Muscle of back (tissue), 13 donors: ENCODE results near the gene TRIM4. TPM values are rescaled to one million over a fixed set of nuclear protein-coding genes. Genes with fewer than 3 reads are reported as not detected.
A peak's percentile ranks its signal among the peaks of the same experiment; 100 is the strongest.
"Not testable (repeated sequence)": the region's sequence is repeated elsewhere in the genome, so short reads cannot be mapped to it uniquely, and the experiment has no call there.

ENCODE experiments used
- DNase-seq, 3 donors: peaks; one replicate each; pipeline versions ENCODE4 v3.0.0 to v3.0.0-alpha.2; 2013
- long read RNA-seq, 9 donors: transcript quantifications; one replicate each; lab custom pipeline, GENCODE V29; 2026
- polyA plus RNA-seq, 10 donors: library from polyadenylated mRNA; unstranded; fragments of 120-200 nt; gene quantifications; one replicate each; pipeline ENCODE4 v1.2.1, GENCODE V29; 2013; ENCODE audit not compliant: insufficient read length in 10 of 10

TRIM4 gene, protein sequence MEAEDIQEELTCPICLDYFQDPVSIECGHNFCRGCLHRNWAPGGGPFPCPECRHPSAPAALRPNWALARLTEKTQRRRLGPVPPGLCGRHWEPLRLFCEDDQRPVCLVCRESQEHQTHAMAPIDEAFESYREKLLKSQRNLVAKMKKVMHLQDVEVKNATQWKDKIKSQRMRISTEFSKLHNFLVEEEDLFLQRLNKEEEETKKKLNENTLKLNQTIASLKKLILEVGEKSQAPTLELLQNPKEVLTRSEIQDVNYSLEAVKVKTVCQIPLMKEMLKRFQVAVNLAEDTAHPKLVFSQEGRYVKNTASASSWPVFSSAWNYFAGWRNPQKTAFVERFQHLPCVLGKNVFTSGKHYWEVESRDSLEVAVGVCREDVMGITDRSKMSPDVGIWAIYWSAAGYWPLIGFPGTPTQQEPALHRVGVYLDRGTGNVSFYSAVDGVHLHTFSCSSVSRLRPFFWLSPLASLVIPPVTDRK
- polyA plus RNA-seq = 10 to 100 TPM; 14.6 to 19.5 (median 16.6) TPM
- long read RNA-seq, donor 1, partial matches to known transcripts = 0 of 3 reads
- long read RNA-seq, donor 1, other reads (novel, unspliced or antisense) = 0 of 3 reads
- long read RNA-seq, donor 2, partial matches to known transcripts = 0 of 1 reads
- long read RNA-seq, donor 2, other reads (novel, unspliced or antisense) = 0 of 1 reads
- long read RNA-seq, donor 3 = 0 reads
- long read RNA-seq, donor 4 = 0 reads
- long read RNA-seq, donor 5, partial matches to known transcripts = 0 of 2 reads
- long read RNA-seq, donor 5, other reads (novel, unspliced or antisense) = 0 of 2 reads
- long read RNA-seq, donor 6, partial matches to known transcripts = 0 of 1 reads
- long read RNA-seq, donor 6, other reads (novel, unspliced or antisense) = 0 of 1 reads
- long read RNA-seq, donor 7, partial matches to known transcripts = 0 of 2 reads
- long read RNA-seq, donor 7, other reads (novel, unspliced or antisense) = 0 of 2 reads
- long read RNA-seq, donor 8, partial matches to known transcripts = 0 of 2 reads
- long read RNA-seq, donor 8, other reads (novel, unspliced or antisense) = 0 of 2 reads
- long read RNA-seq, donor 9 = 0 reads

DNA sequence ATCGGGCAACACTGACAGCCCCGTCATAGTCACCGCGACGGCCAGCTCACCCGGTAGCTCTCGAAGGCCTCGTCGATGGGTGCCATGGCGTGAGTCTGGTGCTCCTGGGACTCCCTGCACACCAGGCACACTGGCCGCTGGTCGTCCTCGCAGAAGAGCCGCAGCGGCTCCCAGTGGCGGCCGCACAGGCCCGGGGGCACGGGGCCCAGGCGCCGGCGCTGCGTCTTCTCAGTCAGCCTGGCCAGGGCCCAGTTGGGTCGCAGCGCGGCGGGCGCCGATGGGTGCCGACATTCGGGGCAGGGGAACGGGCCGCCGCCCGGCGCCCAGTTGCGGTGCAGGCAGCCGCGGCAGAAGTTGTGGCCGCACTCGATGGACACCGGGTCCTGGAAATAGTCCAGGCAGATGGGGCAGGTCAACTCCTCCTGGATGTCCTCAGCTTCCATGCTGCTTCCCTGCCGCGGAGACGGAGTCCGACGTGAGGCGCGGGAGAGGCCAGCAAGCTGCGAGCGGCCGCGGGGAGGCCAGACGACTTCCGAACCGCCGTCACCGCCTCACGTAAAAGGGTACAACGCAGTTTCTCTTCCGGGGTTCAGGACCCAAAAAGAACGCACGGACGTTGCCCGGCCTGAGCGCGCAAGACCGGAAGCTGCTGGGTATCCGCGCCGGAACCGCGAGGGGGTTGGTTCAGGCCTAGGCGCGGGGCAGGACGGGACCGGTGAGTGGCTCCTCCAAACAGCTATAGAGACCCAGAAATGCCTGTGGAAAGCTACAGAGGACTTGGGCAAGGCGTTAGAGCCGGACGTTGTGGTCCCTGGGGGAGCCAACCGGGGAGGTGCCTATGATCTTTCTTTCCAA, at the start of gene TRIM4:
Gene TRIM4 (minus strand): TSS at position 572 of the 855 bp plus-strand sequence. CDS start 129 bp downstream, at position 443.
- DNase-seq = peak; percentile 88 to 96 (median 90)

DNA sequence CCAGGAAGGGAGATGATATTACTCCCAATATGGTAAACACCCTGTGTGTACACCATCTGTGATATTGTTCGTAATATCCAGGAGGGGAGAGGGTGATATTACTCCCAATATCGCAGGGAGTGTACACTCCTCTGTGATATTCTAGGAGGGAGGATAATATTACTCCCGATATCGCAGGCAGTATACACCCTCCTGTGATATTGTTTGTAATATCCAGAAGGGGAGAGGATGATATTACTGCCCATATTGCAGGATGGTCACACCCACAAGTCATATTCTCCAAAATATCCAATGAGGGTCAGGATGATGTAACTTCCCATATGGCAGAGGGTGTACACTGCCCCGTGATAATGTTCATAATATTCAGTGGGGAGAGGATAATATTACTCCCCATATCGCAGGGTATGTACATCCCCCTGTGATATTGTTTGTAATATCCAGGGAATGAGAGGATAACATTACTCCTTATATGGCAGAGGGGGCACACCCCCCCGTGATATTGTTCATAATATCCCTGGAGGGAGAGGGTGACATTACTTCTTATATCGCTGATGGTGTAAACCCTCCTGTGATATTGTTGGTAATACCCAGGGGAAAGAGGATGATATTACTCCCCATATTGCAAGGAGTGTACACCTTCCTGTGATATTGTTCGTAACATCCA, 39.4 kb upstream of the TRIM4 start:
- DNase-seq = no peak

DNA sequence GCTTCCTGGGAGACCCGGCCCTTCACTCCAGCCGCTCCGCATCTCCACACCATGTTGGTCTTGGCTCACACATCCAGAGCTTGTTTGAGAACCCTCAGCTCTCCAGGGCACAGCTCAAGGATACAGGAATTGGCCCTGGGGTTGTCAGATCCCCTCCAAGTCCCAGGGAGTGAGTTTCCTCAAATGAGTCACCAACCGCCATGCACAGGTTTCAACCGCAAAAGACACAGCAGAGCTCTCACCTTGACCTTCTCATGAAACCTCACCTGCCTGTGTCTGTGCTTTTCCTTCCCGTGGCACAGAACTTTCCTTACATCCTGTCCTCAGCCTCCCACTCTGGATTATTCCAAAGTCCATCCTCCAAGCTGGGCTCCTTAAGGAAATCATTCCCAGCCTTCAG, 35.9 kb upstream of the TRIM4 start:
- no peak for DNase-seq

DNA sequence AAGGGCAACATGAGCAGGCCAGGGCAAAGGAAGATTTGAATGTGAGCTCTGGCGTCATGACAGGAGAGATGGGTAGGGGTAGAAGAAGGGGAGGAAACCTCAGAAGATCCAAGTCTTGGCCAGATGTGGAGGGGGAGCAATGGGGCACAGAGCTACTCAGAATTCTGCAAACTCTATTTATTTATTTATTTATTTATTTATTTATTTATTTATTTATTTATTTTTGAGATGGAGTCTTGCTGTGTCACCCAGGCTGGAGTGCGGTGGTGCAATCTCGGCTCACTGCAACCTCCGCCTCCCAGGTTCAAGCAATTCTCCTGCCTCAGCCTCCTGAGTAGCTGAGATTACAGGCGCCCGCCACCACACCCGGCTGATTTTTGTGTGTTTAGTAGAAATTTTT, 35.3 kb upstream of the TRIM4 start:
- not testable (repeated sequence) for DNase-seq

DNA sequence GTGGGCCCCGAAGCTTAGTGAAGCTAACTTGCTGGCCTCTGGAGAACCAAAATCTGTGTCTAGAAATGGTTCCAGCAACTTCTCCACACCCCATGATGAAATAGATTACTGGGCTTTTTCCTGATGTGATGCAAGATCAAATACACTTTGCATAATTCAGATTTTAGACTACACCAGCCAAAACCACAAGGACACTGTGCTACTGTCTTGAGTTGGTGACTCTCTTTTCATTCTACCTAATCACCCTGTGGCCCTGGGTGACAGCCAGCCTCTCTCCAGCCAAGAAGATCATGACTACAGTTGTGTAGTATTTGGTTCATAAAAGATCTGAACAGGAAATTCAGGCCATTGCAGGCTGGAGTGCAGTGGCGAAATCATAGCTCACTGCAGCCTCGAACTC, 34.3 kb upstream of the TRIM4 start:
- no peak for DNase-seq

DNA sequence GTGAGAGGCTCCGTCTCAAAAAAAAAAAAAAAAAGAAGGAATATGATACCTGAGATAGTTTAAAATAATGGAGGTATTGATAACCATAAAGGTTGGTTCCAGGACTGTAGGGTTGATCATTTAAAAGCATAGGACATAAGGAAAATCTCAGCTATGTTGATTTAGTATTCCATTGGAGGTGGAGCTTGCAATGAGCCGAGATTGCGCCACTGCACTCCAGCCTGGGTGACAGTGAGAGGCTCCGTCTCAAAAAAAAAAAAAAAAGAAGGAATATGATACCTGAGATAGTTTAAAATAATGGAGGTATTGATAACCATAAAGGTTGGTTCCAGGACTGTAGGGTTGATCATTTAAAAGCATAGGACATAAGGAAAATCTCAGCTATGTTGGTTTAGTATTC, 33.3 kb upstream of the TRIM4 start:
- not testable (repeated sequence) for DNase-seq

DNA sequence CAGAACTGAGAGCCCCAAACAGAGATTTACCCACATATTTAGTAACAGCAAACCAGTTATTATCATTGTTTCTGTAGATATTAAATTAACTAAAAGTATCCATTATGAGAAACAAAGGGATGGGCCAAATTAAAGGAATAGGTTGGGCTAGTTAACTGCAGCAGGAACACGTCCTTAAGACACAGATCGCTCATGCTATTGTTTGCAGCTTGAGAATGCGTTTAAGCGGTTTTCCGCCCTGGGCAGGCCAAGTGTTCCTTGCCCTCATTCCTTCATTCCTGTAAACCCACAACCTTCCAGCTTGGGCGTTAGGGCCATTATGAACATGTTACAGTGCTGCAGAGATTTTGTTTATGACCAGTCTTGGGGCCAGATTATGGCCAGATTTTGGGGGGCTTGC, 31.5 kb upstream of the TRIM4 start:
- DNase-seq = not testable (repeated sequence)

DNA sequence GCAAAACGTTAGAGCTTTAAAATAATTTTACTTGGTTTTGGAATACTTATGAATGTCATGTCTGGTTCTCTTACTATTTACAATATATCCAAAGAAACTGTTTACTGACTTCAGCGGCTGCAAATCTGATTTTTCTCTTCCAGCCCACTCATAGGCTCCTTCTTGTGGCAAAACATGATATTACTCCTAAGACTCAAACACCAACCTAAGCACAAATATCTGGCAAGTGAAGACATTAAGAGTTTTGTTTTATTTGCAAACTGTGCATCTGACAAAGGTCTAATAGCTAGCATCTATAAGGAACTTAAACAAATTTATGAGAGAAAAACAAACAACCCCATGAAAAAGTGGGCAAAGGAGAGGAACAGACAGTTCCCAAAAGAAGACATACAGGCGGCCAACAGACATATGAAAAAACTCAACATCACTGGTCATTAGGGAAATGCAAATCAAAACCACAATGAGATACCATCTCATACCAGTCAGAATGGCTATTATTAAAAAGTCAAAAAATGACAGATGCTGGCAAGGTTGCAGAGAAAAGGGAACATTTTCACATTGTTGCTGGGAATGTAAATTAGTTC, 30.4 kb upstream of the TRIM4 start:
- no peak for DNase-seq

DNA sequence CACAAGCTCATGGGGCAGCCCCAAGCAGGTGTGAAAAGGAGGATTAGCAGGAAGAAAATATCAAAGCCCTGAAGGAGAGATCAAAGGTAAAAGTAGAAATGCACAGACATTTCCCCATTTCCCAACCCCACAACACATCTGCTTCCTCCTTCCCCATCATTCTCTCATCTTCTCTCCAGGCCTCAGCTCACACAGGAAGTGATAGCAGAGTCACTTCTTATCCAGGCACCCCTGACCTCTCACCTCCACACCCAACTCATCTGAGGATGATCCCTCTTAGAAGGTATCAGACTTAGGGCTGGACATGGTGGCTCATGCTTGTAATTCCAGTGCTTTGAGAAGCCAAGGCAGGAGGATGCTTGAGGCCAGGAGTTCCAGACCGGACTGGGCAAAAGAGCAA, 28.3 kb upstream of the TRIM4 start:
- DNase-seq = no peak

DNA sequence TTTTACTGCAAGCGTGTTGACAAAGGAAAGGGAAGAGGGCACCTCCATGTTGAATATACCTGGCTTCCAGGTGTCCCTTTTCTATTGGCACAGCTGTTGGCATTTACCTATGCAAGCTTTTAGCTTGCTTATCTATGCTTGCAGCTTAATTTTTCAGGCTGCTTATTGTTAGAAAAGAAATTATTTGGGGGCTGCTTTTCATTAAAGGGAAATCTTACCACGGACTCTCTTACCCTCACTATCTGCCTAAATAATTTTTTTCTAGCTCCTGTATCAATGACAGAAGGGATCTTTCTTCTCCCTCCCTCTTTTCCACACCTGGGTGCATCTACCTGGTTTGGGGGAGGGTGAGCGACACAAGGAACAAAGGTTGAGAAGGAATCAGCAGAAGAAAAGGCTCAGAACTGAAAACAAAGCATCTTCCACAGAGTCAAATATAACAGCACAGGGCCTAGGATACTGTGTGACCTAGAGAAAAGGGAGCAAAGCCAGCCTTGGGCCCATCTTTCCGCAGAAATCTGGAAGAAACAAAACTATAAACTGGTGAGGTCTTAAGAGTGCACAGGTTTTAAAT, 25.3 kb upstream of the TRIM4 start:
- no peak for DNase-seq

DNA sequence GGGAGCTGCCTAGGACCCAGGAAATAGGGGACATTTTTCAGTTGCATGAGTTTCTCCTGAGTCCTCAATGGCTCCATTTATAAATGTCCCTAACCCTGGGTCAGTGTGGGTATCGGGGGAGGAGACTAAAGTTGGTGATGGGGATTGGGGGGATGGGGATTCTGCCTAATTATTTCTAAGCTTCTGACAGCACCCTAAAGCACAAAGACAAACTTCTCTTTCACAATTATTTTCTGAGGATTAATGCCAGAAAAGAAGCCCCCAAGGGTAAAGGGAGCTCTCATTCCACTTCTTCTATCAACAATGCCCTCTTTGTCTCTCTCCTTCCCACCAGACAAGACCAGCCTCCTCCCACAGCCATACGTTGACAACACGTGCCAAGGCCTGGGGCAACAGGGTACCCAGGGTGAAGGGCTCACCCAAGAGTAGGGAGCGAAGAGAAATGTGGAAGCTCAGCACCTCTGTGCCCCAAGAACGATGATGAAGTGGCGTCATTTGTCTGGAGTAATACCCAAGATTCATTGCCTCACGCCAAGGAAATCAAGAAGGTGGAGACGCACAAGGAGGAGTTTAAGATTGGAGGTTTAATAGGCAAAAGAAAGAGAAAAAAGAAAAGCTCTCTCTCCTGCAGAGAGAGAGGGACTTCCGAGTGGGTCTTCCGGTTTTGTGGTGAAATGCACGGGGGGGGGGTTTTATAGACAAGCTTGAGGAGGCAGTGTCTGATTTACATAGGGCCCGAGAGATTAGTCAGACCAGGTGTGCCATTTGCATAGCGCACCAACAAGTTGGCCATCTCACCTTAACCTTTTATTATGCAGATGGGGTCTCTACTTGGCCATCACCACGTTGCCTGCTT, 24.5 kb upstream of the TRIM4 start:
- DNase-seq = no peak

DNA sequence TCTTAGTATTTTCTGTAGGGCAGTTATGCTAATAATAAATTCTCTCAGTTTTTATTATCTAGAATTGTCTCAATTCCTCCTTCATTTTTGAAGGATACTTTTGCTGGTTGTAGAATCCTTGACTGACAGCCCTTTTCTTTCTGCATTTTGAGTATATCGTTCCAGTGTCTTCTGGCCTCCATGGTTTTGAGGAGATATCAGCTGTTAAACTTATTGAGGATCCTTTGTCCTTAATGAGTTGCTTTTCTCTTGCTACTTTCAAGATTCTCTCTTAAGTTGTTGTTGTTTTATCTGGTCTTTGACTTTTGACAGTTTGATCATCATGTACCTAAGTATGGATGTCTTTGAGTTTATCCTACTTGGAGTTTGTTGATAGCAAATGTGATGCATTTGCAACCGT, 19.0 kb upstream of the TRIM4 start:
- no peak for DNase-seq

DNA sequence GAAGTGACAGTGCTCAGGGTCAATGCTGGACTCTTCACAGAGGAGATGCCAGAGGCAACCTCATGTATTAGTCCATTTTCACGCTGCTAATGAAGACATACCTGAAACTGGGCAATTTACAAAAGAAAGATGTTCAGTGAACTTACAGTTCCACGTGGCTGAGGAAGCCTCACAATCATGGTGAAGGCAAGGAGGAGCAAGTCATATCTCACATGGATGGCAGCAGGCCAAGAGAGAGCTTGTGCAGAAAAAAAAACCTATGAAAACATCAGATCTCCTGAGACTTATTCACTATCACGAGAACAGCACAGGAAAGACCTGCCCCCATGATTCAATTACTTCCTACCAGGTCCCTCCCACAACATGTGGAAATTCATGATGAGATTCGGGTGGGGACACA, 15.7 kb upstream of the TRIM4 start:
- not testable (repeated sequence) for DNase-seq

DNA sequence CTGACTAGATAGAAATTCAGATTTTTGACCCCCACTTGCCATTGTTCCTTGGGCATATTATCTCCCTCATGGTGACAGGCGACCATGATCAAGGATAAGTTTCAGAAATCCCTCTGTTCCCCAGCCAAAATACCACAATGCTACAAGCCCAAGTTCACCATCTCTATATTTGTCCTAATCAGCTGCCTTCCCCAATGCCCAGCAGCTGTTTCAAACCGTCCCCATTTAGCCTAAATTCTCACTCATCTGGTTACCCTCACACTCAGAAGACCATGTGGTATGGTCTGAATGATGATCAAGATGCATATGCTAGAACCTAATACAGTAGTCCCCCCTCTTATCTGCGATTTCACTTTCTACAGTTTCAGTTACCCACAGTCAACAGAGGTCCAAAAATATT, 11.0 kb upstream of the TRIM4 start:
- no peak for DNase-seq

DNA sequence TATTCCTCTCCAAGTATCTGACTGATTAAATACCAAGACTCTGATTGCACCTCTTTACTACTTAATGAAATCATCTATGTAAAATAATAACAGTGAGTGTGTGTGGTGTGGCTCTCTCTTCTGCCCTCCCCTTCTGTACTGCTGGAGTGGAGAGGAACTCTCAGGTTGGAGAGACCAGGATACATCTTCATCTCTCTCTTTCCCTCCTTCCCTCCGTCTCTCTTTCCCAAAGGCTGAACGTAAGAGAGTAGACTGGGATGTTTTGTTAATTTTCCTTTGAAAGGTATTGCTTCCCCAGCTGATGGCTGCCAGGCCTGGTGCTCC, 10.4 kb upstream of the TRIM4 start:
- DNase-seq = no peak

DNA sequence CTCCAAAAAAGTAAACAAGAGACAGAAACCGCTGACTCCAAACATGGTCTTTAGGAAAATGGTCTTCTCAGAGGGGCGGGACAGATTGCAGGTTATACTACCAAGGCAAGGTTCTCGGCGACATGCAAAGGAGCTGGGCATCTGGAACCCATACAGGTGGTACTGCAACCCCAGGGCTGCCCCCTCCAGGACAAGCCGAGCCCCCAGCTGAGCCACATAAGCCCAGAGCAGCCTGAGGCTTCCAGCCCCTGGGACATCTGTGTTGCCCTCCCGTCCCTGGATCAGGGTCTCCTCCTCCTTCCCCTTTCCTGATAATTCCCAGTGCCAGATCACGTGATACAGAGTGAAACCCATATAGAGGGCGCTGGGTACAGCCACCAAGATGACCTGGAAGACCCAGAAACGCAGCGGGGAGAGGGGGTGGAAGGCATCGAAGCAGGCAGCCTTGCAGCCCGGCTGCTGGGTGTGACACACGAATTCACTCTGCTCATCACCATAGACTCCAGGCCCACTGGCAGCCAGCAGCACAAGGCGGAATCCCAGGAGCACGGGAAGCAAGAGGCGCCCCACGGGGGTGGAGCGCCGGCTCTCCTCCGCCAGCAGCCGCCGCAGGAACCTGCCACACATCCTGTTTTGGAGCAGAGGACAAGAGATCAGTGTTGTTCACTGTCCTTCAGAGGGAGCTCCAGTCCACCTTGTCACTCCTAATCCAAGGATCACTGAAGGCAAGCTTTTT, 9.8 kb upstream of the TRIM4 start, which contains the start of gene GJC3:
Gene GJC3 (minus strand): TSS at position 627 of the 736 bp plus-strand sequence. CDS start 0 bp downstream, at position 627.
- DNase-seq = peak; percentile 15 to 52 (median 21)

DNA sequence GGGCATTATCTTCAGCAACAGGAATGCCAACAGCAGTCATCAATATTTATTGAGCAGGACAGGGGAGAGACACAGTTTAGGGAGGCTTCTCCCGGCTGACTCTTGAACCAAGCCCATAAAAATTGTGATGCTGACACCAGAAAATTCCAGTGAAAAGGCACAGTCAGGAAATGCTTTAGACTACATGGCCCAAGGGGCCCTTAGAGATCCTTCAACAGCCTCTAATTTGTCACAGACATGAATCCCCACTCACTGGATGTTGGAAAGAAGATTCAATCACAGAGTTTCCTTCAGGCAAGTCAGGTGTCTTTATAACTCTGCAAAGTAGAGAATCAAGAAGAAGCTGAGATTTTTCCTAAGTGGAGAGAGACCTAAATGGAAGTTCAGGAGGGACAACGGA, 8.9 kb upstream of the TRIM4 start:
- DNase-seq = no peak

DNA sequence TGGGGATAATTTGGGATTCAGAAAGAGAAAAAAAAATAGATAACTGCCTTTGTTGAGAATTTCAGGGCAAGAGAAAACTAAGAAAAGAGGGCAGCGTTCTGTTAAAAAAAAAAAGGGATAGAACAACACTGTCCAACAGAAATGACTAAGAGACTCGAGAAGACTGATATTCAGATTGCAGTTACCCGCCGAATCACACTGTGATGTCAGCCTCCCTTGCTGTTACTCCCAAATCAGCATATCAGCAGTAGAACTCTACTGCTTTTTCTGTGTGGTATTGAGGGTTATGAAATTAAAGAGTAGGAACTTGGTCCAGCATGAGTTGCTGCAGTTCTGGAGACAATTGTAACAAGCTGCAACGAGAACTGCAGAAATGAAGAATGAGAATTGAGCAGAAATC, 8.2 kb upstream of the TRIM4 start:
- DNase-seq = no peak
